HG02610 (cell line): ENCODE data around the gene MBD4.
"Not testable (repeated sequence)": the region's sequence is repeated elsewhere in the genome, so short reads cannot be mapped to it uniquely, and the experiment has no call there.

Experiments used
- ATAC-seq: cut with Tn5 transposase; IDR thresholded peaks from one replicate; pipeline ENCODE4 v1.9.1; 2021; ENCODE audit warnings: mild to moderate bottlenecking, moderate library complexity; ENCODE audit not compliant: unreplicated experiment

The MBD4 gene

DNA sequence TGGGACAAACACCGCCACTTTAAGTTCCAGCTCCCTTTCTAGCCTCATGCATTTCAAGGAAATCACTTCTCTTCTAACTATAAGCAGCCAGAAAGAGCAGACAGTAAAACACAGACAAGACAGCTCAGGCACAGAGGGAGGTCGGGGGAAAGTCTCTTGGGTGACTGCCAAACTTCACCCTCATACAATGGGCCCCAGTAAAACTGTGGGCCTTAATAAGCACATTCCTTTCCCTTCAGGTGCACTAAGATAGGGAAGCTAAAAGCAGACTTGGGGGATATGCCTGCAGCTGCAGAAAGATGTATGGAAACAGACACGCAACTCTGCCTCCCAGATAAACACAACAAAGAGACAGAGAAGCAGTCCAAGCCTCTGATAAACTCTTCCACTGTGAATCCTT is 26.5 kb downstream of the MBD4 start:
- ATAC-seq = not testable (repeated sequence)

DNA sequence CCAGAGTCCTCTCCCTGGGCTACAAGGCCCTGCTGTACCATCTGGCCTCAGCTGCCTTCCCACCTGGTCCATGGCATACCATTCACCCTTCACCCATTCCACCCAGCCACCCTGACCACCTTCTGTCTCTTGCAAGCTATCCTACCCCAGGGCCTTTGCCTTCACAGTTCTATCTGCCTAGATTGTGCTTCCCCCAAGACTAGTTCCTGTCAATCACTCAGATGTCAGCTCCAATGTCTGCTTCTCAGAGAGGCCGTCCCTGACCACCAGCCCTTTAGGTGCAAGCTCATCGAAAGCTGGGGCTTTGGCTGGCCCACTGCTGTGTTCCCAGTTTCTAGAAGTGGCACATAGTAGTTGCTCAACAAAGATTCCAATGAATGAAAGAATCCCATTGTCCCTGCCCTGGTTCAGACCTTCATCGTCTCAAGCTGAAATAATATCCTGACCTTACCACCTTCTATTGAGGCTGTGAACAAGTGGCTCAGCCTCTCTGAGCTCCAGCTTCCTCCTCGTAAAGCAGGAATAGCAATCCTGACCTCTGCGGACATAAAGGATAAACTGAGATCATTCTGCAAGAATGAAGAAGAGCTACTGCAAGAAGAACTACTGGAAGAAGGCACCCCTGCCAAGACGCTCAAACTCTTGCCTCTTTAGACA is 27.1 kb downstream of the MBD4 start:
- ATAC-seq = no peak

DNA sequence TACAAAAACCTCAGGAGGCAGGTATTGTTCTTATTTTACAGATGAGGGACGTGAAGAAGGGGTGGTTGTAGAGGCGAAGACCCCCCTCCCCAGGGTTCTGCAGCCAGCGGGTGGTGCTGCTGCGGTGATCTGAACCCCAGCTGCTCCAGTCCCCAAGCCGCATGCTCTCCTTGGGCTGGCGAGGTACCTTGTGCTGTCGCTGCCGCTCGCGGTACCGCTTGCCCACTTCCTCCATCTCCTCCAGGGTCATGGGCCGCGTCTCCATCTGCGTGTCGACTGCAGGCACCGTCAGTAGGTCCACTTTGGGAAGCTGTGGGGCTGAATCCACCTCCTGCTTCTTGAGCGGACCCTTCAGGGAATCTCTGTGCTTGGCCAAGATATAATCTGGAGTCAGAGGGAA is 28.8 kb downstream of the MBD4 start:
- no peak for ATAC-seq

DNA sequence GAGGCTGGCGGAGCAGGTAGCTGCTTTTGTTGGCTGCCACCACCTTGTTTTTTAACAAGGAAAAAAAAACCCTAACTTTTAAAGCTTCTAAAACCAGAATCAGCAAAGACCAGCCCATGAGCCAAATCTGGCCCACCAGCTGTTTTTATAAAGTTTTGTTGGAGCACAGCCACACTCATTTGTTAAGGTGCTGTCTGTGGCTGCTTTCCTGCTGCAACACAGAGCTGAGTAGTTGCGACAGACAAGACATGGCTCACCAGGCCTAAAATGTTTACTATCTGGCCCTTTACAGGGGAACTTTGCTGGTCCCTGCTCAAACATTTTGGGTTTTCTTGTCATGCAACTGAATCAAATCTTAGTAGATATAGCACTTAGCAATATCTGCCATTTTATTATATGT is 30.2 kb downstream of the MBD4 start:
- ATAC-seq = no peak

DNA sequence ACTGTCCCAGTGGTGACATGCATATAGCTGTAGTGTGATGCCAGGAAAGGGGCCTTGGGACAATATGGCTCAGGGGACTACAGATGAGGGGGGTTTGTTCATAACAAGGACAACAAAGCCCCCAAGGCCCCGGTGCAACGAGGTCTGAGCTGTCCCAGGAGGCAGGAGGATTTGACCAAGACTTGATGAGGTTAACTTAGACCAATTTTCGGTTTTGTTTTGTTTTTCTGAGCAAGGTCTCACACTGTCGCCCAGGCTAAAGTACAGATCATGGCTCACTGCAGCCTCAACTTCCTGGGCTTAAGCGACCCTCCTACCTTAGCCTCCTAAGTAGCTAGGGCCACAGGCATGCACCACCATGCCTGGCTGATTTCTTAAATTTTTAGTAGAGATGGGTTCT is 35.1 kb downstream of the MBD4 start:
- ATAC-seq = no peak

DNA sequence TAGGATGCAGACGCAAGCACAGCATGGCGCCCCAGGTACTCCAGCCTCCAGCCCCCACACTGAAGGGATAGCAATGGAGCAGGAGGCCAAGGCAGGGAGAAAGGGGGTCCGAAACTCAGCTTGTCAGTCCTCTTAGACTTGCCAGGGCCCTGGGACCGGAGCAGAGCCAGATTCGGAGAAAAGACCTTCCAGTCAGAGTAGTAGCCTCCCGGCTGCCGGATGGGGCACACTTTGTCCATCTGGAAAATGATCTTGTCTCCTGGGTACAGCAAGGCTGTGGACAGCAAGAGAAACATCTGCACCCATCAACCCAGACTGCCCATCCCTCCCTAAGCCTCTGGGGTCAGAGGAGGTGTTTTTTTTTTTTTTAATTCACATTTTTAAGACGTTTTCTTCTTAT is 35.6 kb downstream of the MBD4 start:
- no peak for ATAC-seq

DNA sequence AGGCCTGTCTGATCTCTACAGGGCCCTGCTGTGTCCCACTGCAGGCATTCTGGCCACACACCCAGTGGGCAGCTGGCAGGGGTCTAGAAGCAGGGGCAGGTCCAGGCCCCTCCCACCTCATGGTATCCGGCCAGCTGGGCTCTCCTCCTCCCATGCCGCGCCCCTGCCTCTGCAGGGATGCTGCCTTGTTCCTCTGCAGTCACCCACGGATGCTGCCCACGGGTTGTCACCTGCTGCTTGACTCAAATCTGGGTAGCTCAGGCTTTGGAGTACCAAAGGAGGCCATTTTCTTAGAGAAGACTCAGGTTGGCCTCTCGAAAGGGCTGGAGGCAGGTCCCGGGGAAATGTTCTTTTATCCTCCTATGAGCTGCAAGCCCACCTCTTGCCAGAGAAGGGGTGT is 36.3 kb downstream of the MBD4 start:
- ATAC-seq = no peak

DNA sequence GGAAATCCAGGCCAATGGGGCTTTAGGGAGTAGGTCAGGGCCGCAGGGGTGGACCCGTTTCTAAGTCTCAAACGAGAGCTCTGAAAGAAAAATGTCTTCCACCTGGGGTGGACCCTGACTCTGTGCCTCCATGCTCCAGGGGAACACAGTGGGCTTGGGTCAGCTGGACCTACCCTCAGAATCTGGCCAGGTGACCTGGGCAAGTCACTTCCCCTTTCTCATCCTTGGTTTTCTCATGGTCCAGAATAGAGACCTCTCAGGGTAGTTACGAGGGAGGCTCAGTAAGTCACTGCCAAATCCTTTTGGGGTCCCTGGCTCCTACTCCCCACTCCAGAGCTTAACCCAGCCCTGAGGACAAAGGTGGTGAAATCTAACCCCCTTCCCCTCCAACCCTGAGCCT is 37.1 kb downstream of the MBD4 start:
- no peak for ATAC-seq

DNA sequence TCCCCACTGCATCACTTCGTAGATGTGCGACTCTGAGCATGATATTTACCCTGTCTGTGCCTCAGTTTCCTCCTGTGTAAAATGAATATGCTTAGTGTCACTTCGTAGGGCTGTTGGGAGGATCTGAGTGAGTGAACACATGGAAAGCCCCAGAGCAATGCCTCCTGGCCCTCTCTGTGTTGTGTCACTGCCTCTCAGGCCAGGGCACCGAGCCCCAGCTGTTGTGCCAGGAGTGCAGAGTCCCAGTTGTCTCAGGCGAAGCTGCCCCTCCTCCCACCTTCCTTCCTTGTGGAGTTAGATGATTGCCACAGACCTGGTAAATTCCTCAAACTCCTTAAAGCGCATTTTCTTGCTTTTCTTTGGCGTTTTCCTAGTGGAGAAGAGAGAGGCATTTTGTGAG is 37.5 kb downstream of the MBD4 start:
- ATAC-seq = no peak

DNA sequence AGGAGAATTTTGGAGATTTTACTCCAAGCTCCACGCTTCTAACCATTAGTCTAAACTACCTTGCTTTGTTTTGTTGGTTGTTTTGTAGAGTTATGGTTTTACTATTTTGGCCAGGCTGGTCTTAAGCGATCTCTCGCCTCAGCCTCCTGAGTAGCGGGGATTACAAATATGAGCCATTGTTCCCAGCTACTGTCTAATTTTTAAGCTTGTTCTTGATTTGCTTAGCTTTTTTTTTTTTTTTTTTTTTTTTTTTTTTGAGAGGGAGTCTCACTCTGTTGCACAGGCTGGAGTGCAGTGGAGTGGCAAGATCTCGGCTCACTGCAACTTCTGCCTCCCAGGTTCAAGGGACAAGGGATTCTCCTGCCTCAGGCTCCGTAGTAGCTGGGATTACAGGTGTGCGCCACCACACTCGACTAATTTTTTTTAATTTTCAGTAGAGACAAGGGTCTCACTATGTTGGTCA is 39.8 kb downstream of the MBD4 start:
- no peak for ATAC-seq

DNA sequence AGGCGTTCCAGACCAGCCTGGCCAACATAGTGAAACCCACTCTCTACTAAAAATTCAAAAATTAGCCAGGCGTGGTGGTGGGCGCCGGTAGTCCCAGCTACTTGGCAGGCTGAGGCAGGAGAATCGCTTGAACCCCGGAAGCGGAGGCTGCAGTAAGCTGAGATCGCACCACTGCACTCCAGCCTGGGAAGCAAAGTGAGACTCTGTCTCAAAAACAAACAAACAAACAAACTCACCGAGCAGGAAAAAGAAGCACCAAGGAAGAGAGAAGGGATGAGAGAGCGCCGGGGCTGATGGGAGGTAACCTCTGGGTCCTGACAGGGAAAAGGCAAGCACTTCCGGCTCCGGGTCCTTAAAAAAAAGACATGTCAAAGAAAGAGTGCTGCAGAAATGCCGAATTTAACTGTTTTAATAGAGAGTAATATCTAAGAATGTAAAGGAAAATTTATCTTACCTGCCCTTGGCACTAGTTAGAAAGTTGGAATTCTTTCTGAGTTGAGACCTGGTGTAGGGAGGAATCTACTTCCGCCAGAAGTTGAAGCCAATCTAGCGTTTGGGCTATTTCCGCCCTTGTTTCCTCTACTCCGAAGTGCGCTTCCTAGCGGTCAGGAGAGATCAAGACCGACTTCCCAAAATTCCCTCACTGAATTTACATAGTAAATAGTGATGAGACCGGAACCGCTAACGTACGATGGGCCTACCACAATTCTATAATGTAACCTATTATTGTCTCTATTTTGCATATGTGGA is 40.4 kb downstream of the MBD4 start:
- peak; percentile 77 for ATAC-seq

DNA sequence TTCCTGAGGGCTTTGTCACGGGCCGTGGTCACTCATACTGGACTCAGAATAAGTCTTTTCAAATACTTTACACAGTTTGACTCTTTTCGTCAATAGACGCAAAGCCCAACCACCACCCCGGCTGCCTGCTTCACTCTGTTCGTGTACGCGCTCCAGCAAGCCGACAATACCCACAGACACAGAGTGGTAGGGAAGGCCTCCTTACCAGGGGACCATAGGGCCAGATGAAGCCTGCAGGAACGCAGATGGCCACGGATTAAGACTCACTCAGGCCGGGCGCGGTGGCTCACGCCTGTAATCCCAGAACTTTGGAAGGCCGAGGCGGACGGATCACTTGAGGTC is 41.0 kb downstream of the MBD4 start:
- no peak for ATAC-seq

DNA sequence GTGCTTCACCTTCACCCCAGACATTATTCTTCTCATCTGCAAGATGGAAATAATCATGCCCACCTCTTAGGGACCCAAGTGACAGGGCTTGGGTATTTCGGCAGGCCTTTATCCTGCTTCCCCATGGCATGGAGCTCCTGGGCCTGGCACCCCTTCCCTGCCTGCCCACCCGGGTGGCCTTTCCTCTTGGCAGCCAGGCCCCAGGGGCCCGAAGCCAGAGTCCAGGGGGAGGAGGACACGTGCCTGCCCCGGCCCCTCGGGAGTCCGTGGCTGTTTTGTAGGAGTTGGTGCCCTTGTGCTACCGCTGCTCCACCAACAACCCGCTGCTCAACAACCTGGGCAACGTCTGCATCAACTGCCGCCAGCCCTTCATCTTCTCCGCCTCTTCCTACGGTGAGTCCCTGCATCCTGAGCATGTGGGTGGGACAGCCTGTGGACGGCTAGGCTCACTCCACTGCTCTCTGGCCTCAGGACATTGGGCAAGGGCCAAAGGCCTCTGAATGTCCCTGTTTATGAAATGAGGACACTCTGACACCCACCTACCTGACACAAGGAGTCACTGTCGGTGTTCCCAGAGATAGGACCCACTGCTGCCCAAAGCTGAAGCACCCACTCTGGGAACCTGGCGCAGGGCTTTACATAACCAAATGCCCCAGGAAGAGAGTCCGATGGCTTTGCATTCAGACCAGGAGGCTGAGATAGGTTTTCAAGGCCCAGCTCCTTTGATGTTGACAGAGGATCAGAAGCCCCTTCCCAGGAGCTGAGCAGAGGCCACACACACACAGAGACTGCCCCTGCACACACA is 45.8 kb downstream of the MBD4 start:
- ATAC-seq = not testable (repeated sequence)

DNA sequence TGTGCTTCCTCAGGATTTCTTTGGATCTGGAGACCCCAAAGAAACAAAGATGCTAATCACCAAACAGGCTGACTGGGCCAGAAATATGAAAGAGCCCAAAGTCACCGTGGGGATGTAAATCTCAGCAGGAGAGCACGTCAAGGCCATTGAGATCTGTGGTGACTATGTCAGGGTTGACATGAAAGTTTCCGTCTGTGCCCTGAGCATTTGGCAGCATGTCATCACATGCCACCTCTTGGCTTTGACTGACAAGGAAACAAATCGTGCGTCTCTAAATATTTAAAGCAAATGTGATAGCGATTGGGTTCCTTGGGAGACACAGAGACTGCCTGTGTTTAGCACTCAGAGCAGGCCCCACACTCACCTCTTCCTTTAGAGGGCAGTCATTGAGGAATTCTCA is 46.5 kb downstream of the MBD4 start:
- ATAC-seq = no peak

DNA sequence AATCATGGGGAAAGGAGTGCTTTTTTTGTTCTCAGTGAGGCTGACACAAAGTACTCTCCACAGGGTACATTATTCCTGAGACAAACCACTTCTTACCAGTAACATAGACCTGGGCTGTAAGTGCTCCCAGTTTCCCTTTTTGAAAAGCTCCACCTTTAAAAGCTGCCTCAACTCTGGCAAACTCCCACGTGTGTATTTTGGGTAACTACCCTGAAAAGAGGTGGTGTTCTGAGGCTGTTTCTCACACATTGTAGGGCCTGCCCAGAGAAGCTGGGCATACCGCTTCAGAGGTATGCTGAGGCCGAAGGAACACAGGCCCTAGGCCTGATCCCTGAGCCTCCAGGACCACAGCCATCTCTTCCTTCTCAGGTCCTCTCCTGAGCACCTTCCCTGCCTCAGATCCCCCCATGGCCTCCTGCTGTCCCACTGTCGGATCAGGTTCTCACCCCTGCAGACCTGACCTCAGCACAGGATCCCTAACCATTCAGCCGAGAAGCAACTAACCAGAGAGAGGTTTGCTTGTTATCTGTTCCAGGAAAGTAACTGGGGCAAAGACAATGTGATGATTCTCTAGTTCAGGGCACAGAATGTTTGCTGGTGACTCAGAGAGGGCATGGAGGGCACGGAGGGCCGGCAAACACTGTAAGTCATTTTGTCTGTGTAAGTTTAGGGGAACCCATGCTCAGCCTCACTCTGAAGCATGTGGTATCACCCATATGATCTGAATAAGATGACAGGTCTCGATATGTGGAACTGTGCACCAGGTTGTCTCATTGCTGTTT is 47.5 kb downstream of the MBD4 start:
- ATAC-seq = not testable (repeated sequence)

DNA sequence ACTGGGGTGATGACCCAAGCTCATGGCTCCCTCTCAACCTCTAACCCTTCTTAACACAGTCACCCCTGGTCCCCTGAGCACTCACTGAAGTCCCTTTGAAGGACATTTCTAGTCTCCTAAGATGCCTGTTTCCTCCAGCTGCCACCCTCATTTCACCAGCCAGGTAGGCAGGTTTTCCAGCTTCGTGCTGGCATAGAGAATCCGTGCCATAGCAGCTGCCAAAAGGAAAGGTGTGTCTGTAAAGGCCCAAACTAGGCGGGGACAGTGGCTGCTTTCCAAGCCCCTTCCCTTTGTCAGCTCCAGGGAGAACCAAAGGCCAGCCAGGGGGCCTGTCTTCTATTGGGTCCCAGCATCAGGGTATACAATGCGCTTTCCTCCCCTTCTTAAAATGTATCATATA is 48.2 kb downstream of the MBD4 start:
- not testable (repeated sequence) for ATAC-seq

DNA sequence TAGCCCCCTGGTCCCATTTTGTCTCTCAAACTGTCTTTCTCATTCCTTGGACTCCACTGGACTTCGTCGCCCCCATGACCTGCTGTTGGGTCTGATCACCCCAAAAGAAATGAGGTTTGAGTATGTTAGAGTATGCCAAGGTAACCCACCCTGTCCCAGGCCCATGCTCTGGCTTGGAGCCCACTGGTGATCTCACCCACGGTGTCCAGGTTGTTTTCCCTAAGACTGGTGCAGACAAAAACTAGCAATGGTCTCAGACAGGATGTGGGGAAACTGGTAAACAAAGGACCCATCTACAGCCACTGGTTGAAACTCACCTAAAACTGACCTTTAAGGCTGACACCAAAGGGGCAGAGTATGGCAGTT is 50.2 kb downstream of the MBD4 start:
- ATAC-seq = no peak

DNA sequence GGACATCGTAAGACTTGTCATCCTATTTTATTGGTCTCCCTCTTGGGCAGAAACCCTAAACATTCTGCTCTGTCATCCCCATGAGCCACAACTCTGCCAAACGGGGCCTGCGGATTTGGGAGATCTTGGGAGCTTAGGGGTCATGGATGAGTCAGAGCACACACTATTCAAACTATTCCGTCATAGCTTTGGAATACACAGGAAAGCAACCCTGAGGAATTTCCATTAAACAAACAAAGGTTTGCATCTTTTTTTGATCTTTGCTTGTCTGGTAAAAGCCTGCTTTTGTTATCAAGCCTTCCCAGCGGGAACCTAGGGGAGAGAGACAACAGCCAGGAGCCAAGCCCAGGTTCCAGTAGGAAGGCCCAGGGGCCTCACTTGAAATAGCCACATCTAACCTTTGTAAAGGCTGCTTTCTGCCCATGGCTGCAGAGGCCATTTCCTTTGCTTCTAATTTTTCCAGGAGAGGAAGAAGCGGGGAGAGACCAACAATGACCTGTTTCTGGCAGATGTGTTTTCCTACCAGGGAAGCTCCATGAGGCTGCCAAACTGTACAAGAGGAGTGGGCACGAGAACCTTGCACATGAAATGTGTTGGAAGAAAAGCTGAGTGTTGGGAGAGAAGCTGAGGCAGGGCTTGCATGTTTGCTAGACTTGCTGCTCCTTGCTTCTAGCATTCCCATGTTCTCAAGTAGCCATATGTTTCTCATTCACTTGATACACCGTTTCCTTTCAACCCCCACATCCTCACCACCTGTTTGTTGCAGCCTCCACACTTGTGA is 50.8 kb downstream of the MBD4 start:
- ATAC-seq = not testable (repeated sequence)

DNA sequence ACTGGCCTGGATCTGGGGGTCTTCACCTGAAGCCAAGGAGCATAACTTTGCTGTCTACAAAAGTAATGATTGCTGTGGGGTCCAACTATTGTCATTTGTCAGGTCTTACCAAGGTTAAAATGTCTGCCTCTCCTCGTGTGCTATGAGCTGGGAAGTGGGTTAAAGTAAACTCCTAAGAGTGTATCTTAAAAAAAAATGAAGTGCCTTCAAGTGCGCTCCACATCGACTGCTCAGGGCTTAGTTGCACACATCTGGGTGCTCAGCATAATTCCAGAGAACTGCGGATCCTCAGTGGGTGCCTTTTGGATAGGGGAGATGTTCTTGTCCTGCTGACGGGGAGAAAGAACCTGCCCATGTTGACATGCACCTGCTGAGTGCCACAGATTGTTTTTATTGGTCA is 52.3 kb downstream of the MBD4 start:
- ATAC-seq = no peak

DNA sequence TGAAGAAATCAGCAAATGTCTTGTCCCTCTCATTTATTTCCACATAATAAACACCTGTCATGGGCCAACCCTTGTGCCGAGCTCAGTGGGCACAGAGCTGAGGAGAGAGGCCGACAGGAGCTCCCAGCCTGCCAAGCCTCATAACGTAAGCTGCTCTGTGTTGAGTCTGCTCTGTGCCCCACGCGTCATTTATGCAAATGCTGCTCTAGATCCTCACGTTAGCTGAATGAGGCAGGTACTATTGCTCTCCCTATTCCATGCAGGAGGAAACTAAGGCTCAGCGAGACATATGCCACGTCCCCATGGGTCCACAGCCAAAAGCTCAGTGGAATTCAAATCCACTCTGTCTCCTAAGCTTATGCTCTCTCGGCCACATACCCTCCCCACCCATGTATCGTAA is 52.8 kb downstream of the MBD4 start:
- no peak for ATAC-seq
